AG04449 (cell line): ENCODE results near the gene SMG6.

Experiments used
- CTCF ChIA-PET: fragments of 350-600 bp; formaldehyde crosslinking; extraction: SDS; loops from one replicate; lab custom pipeline; 2021; ENCODE audit warnings: antibody characterized with exemption; lab: Yijun Ruan, JAX
- POLR2A ChIA-PET: fragments of 400-600, 350-600 bp; formaldehyde crosslinking; extraction: SDS; loops from one replicate; lab custom pipeline; 2020; ENCODE audit warnings: antibody characterized with exemption, inconsistent platforms; lab: Yijun Ruan, JAX
- DNase-seq: peaks from one replicate; pipeline ENCODE4 v3.0.0-alpha.2; 2010; ENCODE audit warnings: low read depth, low spot score
- H3K4me3 ChIP-seq: 2 replicates; pipeline ENCODE4 v1.5.1; 2011; ENCODE audit warnings: low read depth, mild to moderate bottlenecking, control low read depth, low read length
- TF ChIP-seq, protein P1 (sequence below): IDR thresholded peaks from one replicate; pipeline ENCODE4 v1.5.1; 2011; ENCODE audit warnings: mild to moderate bottlenecking, moderate library complexity, low read length, control low read depth, inconsistent platforms; ENCODE audit not compliant: insufficient read depth; ENCODE audit errors: missing control alignments

SMG6 gene

DNA sequence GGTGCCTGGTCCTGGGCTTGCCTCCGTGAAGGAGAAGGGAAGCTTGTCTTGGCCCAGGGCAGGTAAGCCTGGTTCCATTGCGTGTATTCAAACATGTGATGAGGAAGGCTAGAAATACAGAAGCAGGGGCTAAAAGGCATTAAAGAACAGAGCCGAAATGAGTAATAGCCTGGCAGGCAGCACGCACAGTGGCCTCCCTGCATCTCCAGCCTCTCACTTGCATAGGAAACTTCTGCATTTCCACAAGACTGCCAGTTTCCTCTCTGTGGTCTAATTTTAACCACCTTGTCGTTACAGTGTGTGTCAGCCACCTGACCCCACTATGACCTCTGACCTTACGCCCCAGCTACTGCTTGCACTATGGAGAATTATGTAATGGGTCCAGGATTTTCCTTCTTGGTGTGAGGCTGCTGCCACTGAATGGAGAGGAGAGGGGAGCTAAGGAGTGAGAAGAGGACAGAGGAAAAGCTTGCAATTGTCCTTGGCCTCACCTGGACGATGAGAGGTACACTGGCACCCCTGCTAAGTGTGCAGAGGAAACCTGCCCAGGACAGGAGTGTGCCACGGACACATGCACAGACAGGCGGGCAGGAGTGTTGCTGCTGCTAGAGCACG, 215.9 kb downstream of the SMG6 start:
- DNase-seq: no peak
- TF ChIP-seq, protein P1, sequence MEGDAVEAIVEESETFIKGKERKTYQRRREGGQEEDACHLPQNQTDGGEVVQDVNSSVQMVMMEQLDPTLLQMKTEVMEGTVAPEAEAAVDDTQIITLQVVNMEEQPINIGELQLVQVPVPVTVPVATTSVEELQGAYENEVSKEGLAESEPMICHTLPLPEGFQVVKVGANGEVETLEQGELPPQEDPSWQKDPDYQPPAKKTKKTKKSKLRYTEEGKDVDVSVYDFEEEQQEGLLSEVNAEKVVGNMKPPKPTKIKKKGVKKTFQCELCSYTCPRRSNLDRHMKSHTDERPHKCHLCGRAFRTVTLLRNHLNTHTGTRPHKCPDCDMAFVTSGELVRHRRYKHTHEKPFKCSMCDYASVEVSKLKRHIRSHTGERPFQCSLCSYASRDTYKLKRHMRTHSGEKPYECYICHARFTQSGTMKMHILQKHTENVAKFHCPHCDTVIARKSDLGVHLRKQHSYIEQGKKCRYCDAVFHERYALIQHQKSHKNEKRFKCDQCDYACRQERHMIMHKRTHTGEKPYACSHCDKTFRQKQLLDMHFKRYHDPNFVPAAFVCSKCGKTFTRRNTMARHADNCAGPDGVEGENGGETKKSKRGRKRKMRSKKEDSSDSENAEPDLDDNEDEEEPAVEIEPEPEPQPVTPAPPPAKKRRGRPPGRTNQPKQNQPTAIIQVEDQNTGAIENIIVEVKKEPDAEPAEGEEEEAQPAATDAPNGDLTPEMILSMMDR: no peak
- no peak overlapping the region for H3K4me3 ChIP-seq
- POLR2A ChIA-PET: interaction anchor here (3.9 kb wide), 1 partner anchor 32 kb away, joined by 28 read pairs; the partner anchor contains the start of gene HIC1
- CTCF ChIA-PET: interaction anchor here (0.9 to 12.3 kb wide), 5 partner anchors 13 to 158 kb away, joined by 3 to 105 read pairs (median 4); no protein-coding TSS in a partner anchor

GRCh38 chr17:2086306-2086705, 217.3 kb downstream of the SMG6 start:
- ChIA-PET POLR2A (interaction anchor here (0.9 to 1.0 kb wide), 2 partner anchors 88 to 128 kb away, joined by 3 to 4 read pairs; no protein-coding TSS in a partner anchor), CTCF (interaction anchor here (0.7 to 12.3 kb wide), 11 partner anchors 9 to 195 kb away, joined by 3 to 105 read pairs (median 5); partner anchors contain the start of gene HIC1)
- DNase-seq: no peak
- H3K4me3 ChIP-seq: no peak overlapping the region
- TF ChIP-seq, protein P1: no peak

GRCh38 chr17:2085648-2085949, 218.0 kb downstream of the SMG6 start:
- CTCF ChIA-PET: interaction anchor here (1.0 to 12.3 kb wide), 9 partner anchors 9 to 160 kb away, joined by 3 to 105 read pairs (median 7); partner anchors contain the start of gene HIC1
- POLR2A ChIA-PET: interaction anchor here (0.9 to 1.4 kb wide), 2 partner anchors 30 to 129 kb away, joined by 4 to 7 read pairs; partner anchors contain the start of gene HIC1
- no peak overlapping the region for H3K4me3 ChIP-seq
- no peak for DNase-seq
- TF ChIP-seq, protein P1: no peak

DNA sequence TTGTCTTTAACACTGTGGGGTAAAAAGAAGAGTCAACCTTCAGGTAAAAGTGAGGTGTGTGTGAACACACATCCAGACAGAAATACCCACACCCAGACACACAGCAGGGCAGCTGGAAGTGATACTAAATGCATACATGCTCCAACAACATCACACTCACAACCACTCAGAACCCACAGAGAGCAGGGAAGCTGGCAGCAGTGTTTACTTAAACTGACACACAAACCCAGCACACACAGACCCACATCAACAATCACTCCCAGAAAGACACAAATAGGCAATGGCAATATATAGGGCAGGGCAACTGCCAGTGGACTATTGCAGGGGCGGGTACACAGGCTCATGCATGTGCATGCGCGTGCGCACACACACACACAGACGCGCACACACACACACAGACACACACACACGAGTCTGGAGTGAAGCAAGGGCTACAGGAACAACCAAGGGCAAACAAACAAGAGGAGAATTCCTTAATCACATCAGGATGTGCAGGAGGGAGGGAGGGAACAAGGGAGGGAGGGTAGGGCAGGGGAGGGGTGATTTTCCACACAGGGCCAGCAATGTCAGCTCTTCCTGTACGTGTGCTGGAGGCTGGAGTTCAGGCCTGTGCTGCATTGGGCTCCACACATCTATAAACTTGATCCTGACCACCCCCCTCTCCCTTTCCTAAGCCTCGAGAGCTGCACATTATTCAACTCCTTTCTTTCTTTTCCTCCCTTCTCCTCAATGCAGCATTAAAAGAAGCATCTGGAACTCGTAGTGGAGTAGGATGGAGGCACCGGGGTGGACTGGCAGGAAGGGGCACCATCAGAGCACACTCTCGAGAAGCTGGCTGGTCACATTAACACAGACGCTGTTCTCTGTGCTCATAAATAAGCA, 218.6 kb downstream of the SMG6 start:
- ChIA-PET CTCF (interaction anchor here (1.0 to 12.3 kb wide), 7 partner anchors 10 to 160 kb away, joined by 3 to 105 read pairs (median 7); partner anchors contain the start of gene HIC1), POLR2A (interaction anchor here (0.9 to 1.4 kb wide), 2 partner anchors 30 to 129 kb away, joined by 4 to 7 read pairs; partner anchors contain the start of gene HIC1)
- H3K4me3 ChIP-seq: no peak overlapping the region
- no peak for DNase-seq
- TF ChIP-seq, protein P1: no peak

DNA sequence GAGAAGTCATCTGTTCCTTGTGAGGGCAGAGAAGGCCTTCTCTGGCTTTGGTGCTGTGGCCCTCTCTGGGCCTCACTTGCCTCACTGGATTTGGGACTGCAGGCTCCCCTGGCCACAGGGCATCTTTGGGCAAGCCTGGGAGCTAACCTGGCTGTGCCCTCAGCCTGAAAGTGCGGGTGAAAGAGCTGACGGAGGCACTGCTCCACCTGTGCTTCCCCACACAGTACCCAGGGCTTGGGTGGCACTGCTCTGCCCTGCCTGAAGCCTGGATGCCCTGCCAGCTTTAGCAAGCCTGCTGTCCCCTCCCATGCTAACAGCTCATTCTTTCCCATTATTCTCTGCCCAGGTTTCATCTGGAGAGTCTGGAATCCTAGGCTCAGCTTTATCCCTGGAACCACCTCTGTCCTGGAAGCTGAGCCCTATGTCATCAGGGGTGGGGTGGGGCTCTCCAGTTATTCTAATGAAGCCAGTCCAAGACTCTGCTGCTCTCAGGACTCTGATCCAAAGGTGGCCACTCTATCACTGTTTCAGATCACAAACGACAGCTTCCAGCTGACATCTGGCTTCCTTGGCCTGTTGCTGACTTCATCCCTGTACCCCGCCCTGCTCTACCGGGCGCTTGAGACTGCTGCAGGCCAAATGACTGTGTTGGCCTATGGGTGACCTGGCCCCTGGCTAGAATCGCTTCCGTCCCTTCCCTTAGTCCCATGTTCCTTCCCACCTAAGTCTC, 219.4 kb downstream of the SMG6 start:
- no peak for DNase-seq
- ChIA-PET POLR2A (interaction anchor here (1.4 kb wide), 1 partner anchor 29 kb away, joined by 7 read pairs; the partner anchor contains the start of gene HIC1), CTCF (interaction anchor here (1.1 to 12.3 kb wide), 4 partner anchors 7 to 161 kb away, joined by 3 to 105 read pairs (median 10); no protein-coding TSS in a partner anchor)
- TF ChIP-seq, protein P1: no peak
- no peak overlapping the region for H3K4me3 ChIP-seq
